GM12878 (cell line): ENCODE results near the gene FSTL4. TPM values are rescaled to one million over a fixed set of nuclear protein-coding genes. Genes with fewer than 3 reads are reported as not detected.

Source experiments
- ATAC-seq: fragments of 200-7000 bp; cut with Tn5 transposase; 3 replicates; pipeline ENCODE4 v1.9.1; 2020; ENCODE audit warnings: mild to moderate bottlenecking, moderate library complexity
- BruUV-seq: library from RNA; stranded (reverse); fragments of 400-500 nt; replicated peaks from 2 replicates; lab custom pipeline; 2021; lab: Mats Ljungman, UMichigan
- CTCF ChIA-PET: fragments of 300-600 bp; sonication (Branson Sonifier 250); formaldehyde crosslinking; extraction: SDS; loops from one replicate; lab custom pipeline; 2021; ENCODE audit warnings: inconsistent platforms; lab: Yijun Ruan, JAX
- POLR2A ChIA-PET: fragments of 350-600 bp; formaldehyde crosslinking; extraction: SDS; loops from one replicate; lab custom pipeline; 2021; ENCODE audit warnings: inconsistent platforms; lab: Charles Lee
- RAD21 ChIA-PET: fragments of 300-600 bp; sonication (Branson Sonifier 250); formaldehyde crosslinking; loops from one replicate; lab custom pipeline; 2023; ENCODE audit warnings: antibody characterized with exemption; ENCODE audit not compliant: unreplicated experiment; lab: Charles Lee
- SMC1A ChIA-PET: fragments of 300-600 bp; sonication (Branson Sonifier 250); formaldehyde crosslinking; loops from one replicate; lab custom pipeline; 2023; ENCODE audit not compliant: unreplicated experiment, uncharacterized antibody; lab: Charles Lee
- DNase-seq: peaks from one replicate; pipeline ENCODE4 v3.0.0-alpha.2; 2011; ENCODE audit warnings: low read depth, low spot score
- FAIRE-seq: peaks from 3 replicates; lab custom pipeline; 2011; peaks lifted over from hg19 to GRCh38; lab: Jason Lieb, UNC
- H2AFZ ChIP-seq: 2 replicates; pipeline ENCODE4 v1.6.0; 2011; ENCODE audit warnings: low read depth, low read length, control low read depth; ENCODE audit not compliant: control insufficient read depth
- H3K27ac ChIP-seq: 2 replicates; pipeline ENCODE4 v1.5.1; 2011; ENCODE audit warnings: control low read depth; ENCODE audit not compliant: control insufficient read depth, insufficient read depth
- H3K27me3 ChIP-seq, 2 experiments: replicated peaks in 1 of 2; 2 replicates each; pipeline versions ENCODE4 v1.6.0 to v1.6.1; 2011; ENCODE audit warnings: low read length in 1 of 2; ENCODE audit not compliant: control insufficient read depth in 2 of 2, insufficient read depth in 2 of 2
- H3K36me3 ChIP-seq, 2 experiments: 2 replicates each; pipeline ENCODE4 v1.5.1; 2011; ENCODE audit warnings: low read length in 1 of 2; ENCODE audit not compliant: control insufficient read depth in 2 of 2, insufficient read depth in 2 of 2
- H3K4me1 ChIP-seq: 2 replicates; pipeline ENCODE4 v1.6.1; 2011; ENCODE audit warnings: mild to moderate bottlenecking, low read length, moderate library complexity, mixed read lengths; ENCODE audit not compliant: control insufficient read depth, insufficient read depth
- H3K4me2 ChIP-seq: 2 replicates; pipeline ENCODE4 v1.6.0; 2011; ENCODE audit warnings: control low read depth; ENCODE audit not compliant: control insufficient read depth, insufficient read depth
- H3K4me3 ChIP-seq: fragments of 200-600 bp; sonication (generic); 2 replicates; pipeline ENCODE4 v1.5.1; 2016
- H3K79me2 ChIP-seq: 2 replicates; pipeline ENCODE4 v1.6.0; 2011; ENCODE audit warnings: low read length; ENCODE audit not compliant: control insufficient read depth, insufficient read depth
- H3K9ac ChIP-seq: 2 replicates; pipeline ENCODE4 v1.8.0; 2011; ENCODE audit warnings: low read length, control low read depth, mixed read lengths; ENCODE audit not compliant: control insufficient read depth, insufficient read depth
- H3K9me3 ChIP-seq: replicated peaks from 3 replicates; pipeline ENCODE4 v1.5.1; 2011; ENCODE audit warnings: mild to moderate bottlenecking, low read length; ENCODE audit not compliant: control insufficient read depth, insufficient read depth
- H4K20me1 ChIP-seq: 2 replicates; pipeline ENCODE4 v1.6.0; 2011; ENCODE audit not compliant: control insufficient read depth, insufficient read depth
- BCL11A ChIP-seq: IDR thresholded peaks from 2 replicates; pipeline ENCODE4 v1.6.1; 2011; ENCODE audit warnings: low read depth, low read length
- BHLHE40 ChIP-seq, 2 experiments: fragments of 450-650 bp in 1 of 2; IDR thresholded peaks; 2 replicates each; pipeline ENCODE4 v1.6.1; 2011 to 2017; ENCODE audit warnings: low read depth in 2 of 2, borderline replicate concordance in 1 of 2, improper control_type of control experiment in 1 of 2, low read length in 1 of 2, mild to moderate bottlenecking in 1 of 2
- EP300 ChIP-seq, 2 experiments: fragments of 150-350 bp in 1 of 2; IDR thresholded peaks; 2 replicates each; pipeline ENCODE4 v1.6.1; 2011 to 2012; ENCODE audit warnings: low read depth in 2 of 2, low read length in 2 of 2, borderline replicate concordance in 1 of 2, improper control_type of control experiment in 1 of 2, inconsistent platforms in 1 of 2; ENCODE audit not compliant: control insufficient read depth in 1 of 2
- MTA2 ChIP-seq: fragments of 450-650 bp; IDR thresholded peaks from 2 replicates; pipeline ENCODE4 v1.6.1; 2016; ENCODE audit warnings: low read depth, mild to moderate bottlenecking, moderate library complexity
- TARDBP ChIP-seq: IDR thresholded peaks from 2 replicates; pipeline ENCODE4 v1.6.1; 2016; ENCODE audit warnings: borderline replicate concordance
- TBL1XR1 ChIP-seq: IDR thresholded peaks from 2 replicates; pipeline ENCODE4 v1.6.1; 2012; ENCODE audit warnings: low read depth, low read length, improper control_type of control experiment
- WGBS: methylation state at CpG from one replicate; pipeline ENCODE4 v1.1.6; 2016; ENCODE audit warnings: low lambda C conversion rate; ENCODE audit not compliant: insufficient replicate concordance, insufficient coverage; ENCODE audit errors: missing lambda C conversion rate; 5-methylcytosine and 5-hydroxymethylcytosine counted together
- in situ Hi-C: fragments of 300-500 bp; cut with MboI; formaldehyde crosslinking; loops from 9 replicates; pipeline ENCODE4 v1.14.3; 2018; ENCODE audit warnings: mixed read lengths
- intact Hi-C: fragments of 100-400 bp; cut with micrococcal nuclease; formaldehyde crosslinking; loops from one replicate; pipeline ENCODE4 v1.14.2; 2022; ENCODE audit not compliant: unreplicated experiment
- polyA plus RNA-seq, 11 experiments: library from polyadenylated mRNA; depleted of rRNA in 4 of 11; unstranded in 6 of 11; stranded (reverse) in 5 of 11; fragments of >200 nt; fragmentation: Nextera tagmentation in 4 of 11; fragmentation: Illumina TruSeq in 1 of 11; extraction: Ambion mirVana in 4 of 11; extraction: Trizol in 1 of 11; gene quantifications; 1 replicate in 1 of 11; 2 replicates in 10 of 11; pipeline versions ENCODE4 v1.2.1 to v1.2.3, GENCODE V29; 2011 to 2016; ENCODE audit warnings: inconsistent platforms in 2 of 11, missing spikeins in 2 of 11, low read depth in 1 of 11
- total RNA-seq, 4 experiments: library from RNA; depleted of rRNA in 3 of 4; stranded (reverse); fragments of >200 nt in 3 of 4; fragmentation: Illumina TruSeq in 1 of 4; extraction: Trizol in 1 of 4; gene quantifications; 2 replicates each; pipeline versions ENCODE4 v1.2.1 to v1.2.3, GENCODE V29; 2013 to 2021
- TF ChIP-seq, protein P1 (sequence below): IDR thresholded peaks from 2 replicates; pipeline ENCODE4 v1.6.1; 2012; ENCODE audit warnings: mild to moderate bottlenecking, low read depth, low read length

Gene FSTL4
- total and polyA plus RNA-seq, 10 of the 15 experiments (the other 5 are each of a cell fraction or from before 2014, with no cell fraction given) = 0.01 to 0.79 (median 0.21) TPM; not detected in 6

DNA sequence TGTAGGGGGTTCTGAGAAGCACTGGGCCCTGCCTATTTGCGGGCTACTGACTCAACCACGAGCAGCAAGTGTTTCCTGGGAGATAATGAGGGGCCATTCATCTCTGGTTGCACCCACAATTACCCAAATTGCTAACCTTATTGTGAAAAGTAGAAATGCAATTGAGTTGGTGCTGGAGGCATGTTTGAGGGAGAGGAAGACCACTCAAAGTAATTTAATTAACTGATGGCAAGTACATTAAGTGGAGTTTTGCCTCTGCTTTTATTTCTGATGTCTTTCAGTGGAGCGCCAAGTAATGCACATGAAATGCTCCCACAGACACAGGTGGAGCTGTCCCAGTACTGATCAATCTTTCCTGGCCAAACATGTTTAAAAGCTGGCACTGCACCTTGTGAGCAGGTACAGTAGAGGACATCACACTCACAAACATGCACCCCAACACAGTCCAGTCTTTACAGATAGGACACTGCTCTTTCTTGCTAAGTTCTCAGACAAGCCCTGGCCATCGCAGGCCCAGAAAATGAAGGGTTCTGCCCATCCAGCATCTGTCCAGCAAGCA is 365.1 kb downstream of the FSTL4 start:
- H3K36me3 ChIP-seq = no peaks in the 10 kb centered on the region
- no peak overlapping the region for H2AFZ ChIP-seq
- intact Hi-C loops = loop anchor here (5.0 kb wide), 1 partner anchor 135 kb away; no protein-coding TSS in a partner anchor
- no peak overlapping the region for H3K9ac ChIP-seq
- H3K4me1 ChIP-seq = peaks cover 21% of the 10 kb centered on the region
- no peak for ATAC-seq
- CTCF ChIA-PET = interaction anchor here (1.0 to 1.9 kb wide), 7 partner anchors 8 to 137 kb away, joined by 3 to 8 read pairs (median 3); no protein-coding TSS in a partner anchor
- H4K20me1 ChIP-seq = no peaks in the 10 kb centered on the region
- no peaks in the 10 kb centered on the region for H3K27me3 ChIP-seq
- 49% methylated on average over 4 of the region's 4 CpGs for WGBS
- POLR2A ChIA-PET = no interaction called here
- FAIRE-seq = no peak
- no peaks in the 10 kb centered on the region for H3K79me2 ChIP-seq
- H3K27ac ChIP-seq = no peak overlapping the region
- no peak overlapping the region for H3K4me2 ChIP-seq
- H3K9me3 ChIP-seq = no peaks in the 10 kb centered on the region
- TF ChIP-seq BCL11A = 0 out of 2 replicates have a peak, but pooled peaks have one; percentile 25
- TF ChIP-seq BHLHE40 (IDR thresholded peaks at IDR 0.05; ENCODE audit: borderline replicate concordance in 1 of 2, low read depth in 2 of 2, low read length in 1 of 2) = peak in 1 of 2 experiments; percentile 6; a peak in 1 of 4 replicates
- TF ChIP-seq MTA2 = peak; percentile 17; the same call in 1 of the 2 replicates
- TF ChIP-seq TARDBP = no peak
- TF ChIP-seq, protein P1, sequence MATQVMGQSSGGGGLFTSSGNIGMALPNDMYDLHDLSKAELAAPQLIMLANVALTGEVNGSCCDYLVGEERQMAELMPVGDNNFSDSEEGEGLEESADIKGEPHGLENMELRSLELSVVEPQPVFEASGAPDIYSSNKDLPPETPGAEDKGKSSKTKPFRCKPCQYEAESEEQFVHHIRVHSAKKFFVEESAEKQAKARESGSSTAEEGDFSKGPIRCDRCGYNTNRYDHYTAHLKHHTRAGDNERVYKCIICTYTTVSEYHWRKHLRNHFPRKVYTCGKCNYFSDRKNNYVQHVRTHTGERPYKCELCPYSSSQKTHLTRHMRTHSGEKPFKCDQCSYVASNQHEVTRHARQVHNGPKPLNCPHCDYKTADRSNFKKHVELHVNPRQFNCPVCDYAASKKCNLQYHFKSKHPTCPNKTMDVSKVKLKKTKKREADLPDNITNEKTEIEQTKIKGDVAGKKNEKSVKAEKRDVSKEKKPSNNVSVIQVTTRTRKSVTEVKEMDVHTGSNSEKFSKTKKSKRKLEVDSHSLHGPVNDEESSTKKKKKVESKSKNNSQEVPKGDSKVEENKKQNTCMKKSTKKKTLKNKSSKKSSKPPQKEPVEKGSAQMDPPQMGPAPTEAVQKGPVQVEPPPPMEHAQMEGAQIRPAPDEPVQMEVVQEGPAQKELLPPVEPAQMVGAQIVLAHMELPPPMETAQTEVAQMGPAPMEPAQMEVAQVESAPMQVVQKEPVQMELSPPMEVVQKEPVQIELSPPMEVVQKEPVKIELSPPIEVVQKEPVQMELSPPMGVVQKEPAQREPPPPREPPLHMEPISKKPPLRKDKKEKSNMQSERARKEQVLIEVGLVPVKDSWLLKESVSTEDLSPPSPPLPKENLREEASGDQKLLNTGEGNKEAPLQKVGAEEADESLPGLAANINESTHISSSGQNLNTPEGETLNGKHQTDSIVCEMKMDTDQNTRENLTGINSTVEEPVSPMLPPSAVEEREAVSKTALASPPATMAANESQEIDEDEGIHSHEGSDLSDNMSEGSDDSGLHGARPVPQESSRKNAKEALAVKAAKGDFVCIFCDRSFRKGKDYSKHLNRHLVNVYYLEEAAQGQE = peak; percentile 64; the same call in 1 of the 2 replicates
- TF ChIP-seq EP300 (IDR thresholded peaks at IDR 0.05; ENCODE audit: borderline replicate concordance in 1 of 2, control insufficient read depth in 1 of 2, low read depth in 2 of 2, low read length in 2 of 2) = no peak
- no peak for TF ChIP-seq TBL1XR1
- no peak overlapping the region for H3K4me3 ChIP-seq
- DNase-seq = no peak
- SMC1A ChIA-PET = interaction anchor here (1.2 to 1.6 kb wide), 3 partner anchors 11 to 134 kb away, joined by 3 to 8 read pairs (median 4); no protein-coding TSS in a partner anchor
- BruUV-seq = no TSS peak
- in situ Hi-C loops = no loop called here
- RAD21 ChIA-PET = interaction anchor here (1.6 kb wide), 1 partner anchor 133 kb away, joined by 11 read pairs; no protein-coding TSS in a partner anchor
